Liver (tissue), 9 donors: ENCODE data around the gene GPR87. TPM values are rescaled to one million over a fixed set of nuclear protein-coding genes. Genes with fewer than 3 reads are reported as not detected.

Experiments used
- DNase-seq: peaks from one replicate; pipeline ENCODE4 v3.0.0-alpha.2; 2017; ENCODE audit warnings: low spot score
- H3K27ac ChIP-seq, 2 donors: one replicate each; pipeline ENCODE4 v1.7.0; 2013; ENCODE audit warnings: inconsistent platforms in 2 of 2, low read length in 2 of 2, control low read depth in 1 of 2, low read depth in 1 of 2, mild to moderate bottlenecking in 1 of 2
- H3K27me3 ChIP-seq, 4 donors: one replicate each; pipeline versions ENCODE4 v1.6.1 to v1.7.0; 2013; ENCODE audit warnings: low read length in 3 of 4, inconsistent platforms in 1 of 4, mild to moderate bottlenecking in 1 of 4, moderate library complexity in 1 of 4; ENCODE audit not compliant: control insufficient read depth in 4 of 4, insufficient read depth in 4 of 4
- H3K36me3 ChIP-seq, 4 donors: one replicate each; pipeline versions ENCODE4 v1.6.1 to v1.7.0; 2013; ENCODE audit warnings: low read length in 3 of 4, mild to moderate bottlenecking in 3 of 4, low read depth in 1 of 4, moderate library complexity in 1 of 4; ENCODE audit not compliant: control insufficient read depth in 4 of 4, insufficient read depth in 3 of 4
- H3K4me1 ChIP-seq, 4 donors: one replicate each; pipeline versions ENCODE4 v1.6.1 to v1.7.0; 2013; ENCODE audit warnings: low read length in 3 of 4, mild to moderate bottlenecking in 3 of 4, moderate library complexity in 1 of 4; ENCODE audit not compliant: control insufficient read depth in 4 of 4, insufficient read depth in 4 of 4
- H3K4me3 ChIP-seq, 3 donors: one replicate each; pipeline versions ENCODE4 v1.6.1 to v1.7.0; 2013; ENCODE audit warnings: low read length in 3 of 3, control low read depth in 1 of 3, low read depth in 1 of 3, mild to moderate bottlenecking in 1 of 3
- H3K9ac ChIP-seq, 2 donors: one replicate each; pipeline ENCODE4 v1.7.0; 2013; ENCODE audit warnings: low read length in 2 of 2, mild to moderate bottlenecking in 2 of 2, moderate library complexity in 2 of 2, control low read depth in 1 of 2, low read depth in 1 of 2
- H3K9me3 ChIP-seq, 4 donors: one replicate each; pipeline versions ENCODE4 v1.6.1 to v1.7.0; 2013; ENCODE audit warnings: low read length in 3 of 4; ENCODE audit not compliant: control insufficient read depth in 4 of 4
- EGR1 ChIP-seq, 2 donors: IDR thresholded peaks; 2 replicates each; pipeline ENCODE4 v1.6.1; 2016 to 2018; ENCODE audit warnings: antibody characterized with exemption in 2 of 2, low read depth in 2 of 2
- FOXA1 ChIP-seq: IDR thresholded peaks from 2 replicates; pipeline ENCODE4 v1.6.1; 2016; ENCODE audit warnings: antibody characterized with exemption
- FOXA2 ChIP-seq: IDR thresholded peaks from 2 replicates; pipeline ENCODE4 v1.6.1; 2016; ENCODE audit warnings: antibody characterized with exemption
- GABPA ChIP-seq, 2 donors: IDR thresholded peaks in 1 of 2; conservative IDR thresholded peaks in 1 of 2; 2 replicates each; pipeline ENCODE4 v1.6.1; 2016; ENCODE audit warnings: antibody characterized with exemption in 2 of 2, mild to moderate bottlenecking in 1 of 2, moderate library complexity in 1 of 2
- HNF4A ChIP-seq, 2 donors: conservative IDR thresholded peaks; 2 replicates each; pipeline ENCODE4 v1.6.1; 2016; ENCODE audit warnings: antibody characterized with exemption in 2 of 2, mild to moderate bottlenecking in 2 of 2
- HNF4G ChIP-seq: IDR thresholded peaks from 2 replicates; pipeline ENCODE4 v1.6.1; 2016; ENCODE audit warnings: antibody characterized with exemption
- JUND ChIP-seq, 2 donors: IDR thresholded peaks; 2 replicates each; pipeline ENCODE4 v1.6.1; 2016; ENCODE audit warnings: antibody characterized with exemption in 2 of 2
- NR2F2 ChIP-seq: IDR thresholded peaks from 2 replicates; pipeline ENCODE4 v1.6.1; 2016; ENCODE audit warnings: antibody characterized with exemption
- RAD21 ChIP-seq, 2 donors: IDR thresholded peaks; 2 replicates each; pipeline ENCODE4 v1.6.1; 2016; ENCODE audit warnings: antibody characterized with exemption in 2 of 2, mild to moderate bottlenecking in 2 of 2
- RXRA ChIP-seq, 2 donors: IDR thresholded peaks; 2 replicates each; pipeline ENCODE4 v1.6.1; 2017 to 2018; ENCODE audit warnings: antibody characterized with exemption in 2 of 2, mild to moderate bottlenecking in 1 of 2
- SP1 ChIP-seq: IDR thresholded peaks from 2 replicates; pipeline ENCODE4 v1.6.1; 2018; ENCODE audit warnings: antibody characterized with exemption, mild to moderate bottlenecking
- TAF1 ChIP-seq: conservative IDR thresholded peaks from 2 replicates; pipeline ENCODE4 v1.6.1; 2016; ENCODE audit warnings: antibody characterized with exemption, mild to moderate bottlenecking
- YY1 ChIP-seq: IDR thresholded peaks from 2 replicates; pipeline ENCODE4 v1.6.1; 2016; ENCODE audit warnings: antibody characterized with exemption, mild to moderate bottlenecking
- WGBS: extraction: QIAGEN DNeasy Blood & Tissue Kit; methylation state at CpG from one replicate; pipeline ENCODE4 v1.1.7; 2013; 5-methylcytosine and 5-hydroxymethylcytosine counted together
- polyA plus RNA-seq, 2 donors: library from polyadenylated mRNA; stranded (reverse) in 1 of 2; unstranded in 1 of 2; fragments of 200-250 nt in 1 of 2; fragments of >200 nt in 1 of 2; fragmentation: Nextera tagmentation in 1 of 2; extraction: Ambion mirVana in 1 of 2; gene quantifications; one replicate each; pipeline versions ENCODE4 v1.2.1 to v1.2.3, GENCODE V29; 2013 to 2015
- total RNA-seq, 2 donors: library from RNA; depleted of rRNA; stranded (reverse); fragments of >200 nt; gene quantifications; one replicate each; pipeline ENCODE4 v1.2.3, GENCODE V29; 2014
- TF ChIP-seq, protein P1 (sequence below): IDR thresholded peaks from 2 replicates; pipeline ENCODE4 v1.6.1; 2016; ENCODE audit warnings: antibody characterized with exemption
- TF ChIP-seq, protein P2 (sequence below): IDR thresholded peaks from 2 replicates; pipeline ENCODE4 v1.6.1; 2016; ENCODE audit warnings: antibody characterized with exemption, mild to moderate bottlenecking
- TF ChIP-seq, protein P3 (sequence below): IDR thresholded peaks from 2 replicates; pipeline ENCODE4 v1.6.1; 2016; ENCODE audit warnings: antibody characterized with exemption
- TF ChIP-seq, protein P4 (sequence below): fragments of 150-350 bp; IDR thresholded peaks from 2 replicates; pipeline ENCODE4 v1.5.1; 2017; ENCODE audit warnings: improper control_type of control experiment, low read depth, low read length; ENCODE audit not compliant: missing input control
- TF ChIP-seq, protein P5 (sequence below): IDR thresholded peaks from 2 replicates; pipeline ENCODE4 v1.6.1; 2016; ENCODE audit warnings: antibody characterized with exemption
- donor health status: healthy.
- donor health status: healthy.
- donor health status: healthy.
- donor health status: healthy.
- donor health status: healthy.

The GPR87 gene
- total and polyA plus RNA-seq, 4 donors: not detected

DNA sequence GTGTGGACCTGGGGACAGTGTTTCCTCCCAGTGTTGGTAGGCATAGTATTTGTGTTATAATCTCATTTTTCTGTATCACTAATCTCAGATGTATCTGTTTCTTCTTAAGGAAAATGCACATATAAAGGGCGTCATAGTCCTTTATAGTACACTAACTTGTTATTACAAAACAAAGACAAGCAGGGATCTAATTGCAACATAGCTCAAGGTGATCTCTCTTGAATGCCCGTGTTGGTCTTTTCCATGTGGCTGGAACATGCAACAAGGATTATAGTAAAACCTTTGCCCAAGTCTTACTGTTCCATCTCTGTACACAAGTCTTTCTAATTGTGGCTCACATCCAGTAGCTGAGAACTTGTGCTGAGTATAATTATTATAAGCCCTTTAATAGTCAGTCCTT lies 3.5 kb upstream of the GPR87 start:
- no peak for DNase-seq
- Histone ChIP-seq H3K36me3 (no peaks in the 10 kb centered on the region), H3K4me1 (no peaks in the 10 kb centered on the region), H3K4me3 (no peak overlapping the region), H3K27ac (no peak overlapping the region), H3K9ac (no peak overlapping the region), H3K9me3 (no peaks in the 10 kb centered on the region), H3K27me3 (no peaks in the 10 kb centered on the region)
- TF ChIP-seq GABPA (IDR thresholded peaks at IDR 0.05 in 1 of 2, conservative IDR thresholded peaks at IDR 0.05 in 1 of 2) (no peak), FOXA2 (no peak), HNF4A (conservative IDR thresholded peaks at IDR 0.05) (no peak), YY1 (no peak), EGR1 (IDR thresholded peaks at IDR 0.05; ENCODE audit: low read depth in 2 of 2) (no peak), TAF1 (no peak), SP1 (no peak), HNF4G (no peak), RAD21 (IDR thresholded peaks at IDR 0.05) (no peak), FOXA1 (no peak), NR2F2 (no peak), RXRA (IDR thresholded peaks at IDR 0.05) (no peak), JUND (IDR thresholded peaks at IDR 0.05) (no peak)
- TF ChIP-seq, protein P1, sequence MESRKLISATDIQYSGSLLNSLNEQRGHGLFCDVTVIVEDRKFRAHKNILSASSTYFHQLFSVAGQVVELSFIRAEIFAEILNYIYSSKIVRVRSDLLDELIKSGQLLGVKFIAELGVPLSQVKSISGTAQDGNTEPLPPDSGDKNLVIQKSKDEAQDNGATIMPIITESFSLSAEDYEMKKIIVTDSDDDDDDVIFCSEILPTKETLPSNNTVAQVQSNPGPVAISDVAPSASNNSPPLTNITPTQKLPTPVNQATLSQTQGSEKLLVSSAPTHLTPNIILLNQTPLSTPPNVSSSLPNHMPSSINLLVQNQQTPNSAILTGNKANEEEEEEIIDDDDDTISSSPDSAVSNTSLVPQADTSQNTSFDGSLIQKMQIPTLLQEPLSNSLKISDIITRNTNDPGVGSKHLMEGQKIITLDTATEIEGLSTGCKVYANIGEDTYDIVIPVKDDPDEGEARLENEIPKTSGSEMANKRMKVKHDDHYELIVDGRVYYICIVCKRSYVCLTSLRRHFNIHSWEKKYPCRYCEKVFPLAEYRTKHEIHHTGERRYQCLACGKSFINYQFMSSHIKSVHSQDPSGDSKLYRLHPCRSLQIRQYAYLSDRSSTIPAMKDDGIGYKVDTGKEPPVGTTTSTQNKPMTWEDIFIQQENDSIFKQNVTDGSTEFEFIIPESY: no peak
- TF ChIP-seq, protein P2, sequence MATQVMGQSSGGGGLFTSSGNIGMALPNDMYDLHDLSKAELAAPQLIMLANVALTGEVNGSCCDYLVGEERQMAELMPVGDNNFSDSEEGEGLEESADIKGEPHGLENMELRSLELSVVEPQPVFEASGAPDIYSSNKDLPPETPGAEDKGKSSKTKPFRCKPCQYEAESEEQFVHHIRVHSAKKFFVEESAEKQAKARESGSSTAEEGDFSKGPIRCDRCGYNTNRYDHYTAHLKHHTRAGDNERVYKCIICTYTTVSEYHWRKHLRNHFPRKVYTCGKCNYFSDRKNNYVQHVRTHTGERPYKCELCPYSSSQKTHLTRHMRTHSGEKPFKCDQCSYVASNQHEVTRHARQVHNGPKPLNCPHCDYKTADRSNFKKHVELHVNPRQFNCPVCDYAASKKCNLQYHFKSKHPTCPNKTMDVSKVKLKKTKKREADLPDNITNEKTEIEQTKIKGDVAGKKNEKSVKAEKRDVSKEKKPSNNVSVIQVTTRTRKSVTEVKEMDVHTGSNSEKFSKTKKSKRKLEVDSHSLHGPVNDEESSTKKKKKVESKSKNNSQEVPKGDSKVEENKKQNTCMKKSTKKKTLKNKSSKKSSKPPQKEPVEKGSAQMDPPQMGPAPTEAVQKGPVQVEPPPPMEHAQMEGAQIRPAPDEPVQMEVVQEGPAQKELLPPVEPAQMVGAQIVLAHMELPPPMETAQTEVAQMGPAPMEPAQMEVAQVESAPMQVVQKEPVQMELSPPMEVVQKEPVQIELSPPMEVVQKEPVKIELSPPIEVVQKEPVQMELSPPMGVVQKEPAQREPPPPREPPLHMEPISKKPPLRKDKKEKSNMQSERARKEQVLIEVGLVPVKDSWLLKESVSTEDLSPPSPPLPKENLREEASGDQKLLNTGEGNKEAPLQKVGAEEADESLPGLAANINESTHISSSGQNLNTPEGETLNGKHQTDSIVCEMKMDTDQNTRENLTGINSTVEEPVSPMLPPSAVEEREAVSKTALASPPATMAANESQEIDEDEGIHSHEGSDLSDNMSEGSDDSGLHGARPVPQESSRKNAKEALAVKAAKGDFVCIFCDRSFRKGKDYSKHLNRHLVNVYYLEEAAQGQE: no peak
- TF ChIP-seq, protein P3, sequence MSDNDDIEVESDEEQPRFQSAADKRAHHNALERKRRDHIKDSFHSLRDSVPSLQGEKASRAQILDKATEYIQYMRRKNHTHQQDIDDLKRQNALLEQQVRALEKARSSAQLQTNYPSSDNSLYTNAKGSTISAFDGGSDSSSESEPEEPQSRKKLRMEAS: no peak
- TF ChIP-seq, protein P4, sequence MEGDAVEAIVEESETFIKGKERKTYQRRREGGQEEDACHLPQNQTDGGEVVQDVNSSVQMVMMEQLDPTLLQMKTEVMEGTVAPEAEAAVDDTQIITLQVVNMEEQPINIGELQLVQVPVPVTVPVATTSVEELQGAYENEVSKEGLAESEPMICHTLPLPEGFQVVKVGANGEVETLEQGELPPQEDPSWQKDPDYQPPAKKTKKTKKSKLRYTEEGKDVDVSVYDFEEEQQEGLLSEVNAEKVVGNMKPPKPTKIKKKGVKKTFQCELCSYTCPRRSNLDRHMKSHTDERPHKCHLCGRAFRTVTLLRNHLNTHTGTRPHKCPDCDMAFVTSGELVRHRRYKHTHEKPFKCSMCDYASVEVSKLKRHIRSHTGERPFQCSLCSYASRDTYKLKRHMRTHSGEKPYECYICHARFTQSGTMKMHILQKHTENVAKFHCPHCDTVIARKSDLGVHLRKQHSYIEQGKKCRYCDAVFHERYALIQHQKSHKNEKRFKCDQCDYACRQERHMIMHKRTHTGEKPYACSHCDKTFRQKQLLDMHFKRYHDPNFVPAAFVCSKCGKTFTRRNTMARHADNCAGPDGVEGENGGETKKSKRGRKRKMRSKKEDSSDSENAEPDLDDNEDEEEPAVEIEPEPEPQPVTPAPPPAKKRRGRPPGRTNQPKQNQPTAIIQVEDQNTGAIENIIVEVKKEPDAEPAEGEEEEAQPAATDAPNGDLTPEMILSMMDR: no peak
- TF ChIP-seq, protein P5, sequence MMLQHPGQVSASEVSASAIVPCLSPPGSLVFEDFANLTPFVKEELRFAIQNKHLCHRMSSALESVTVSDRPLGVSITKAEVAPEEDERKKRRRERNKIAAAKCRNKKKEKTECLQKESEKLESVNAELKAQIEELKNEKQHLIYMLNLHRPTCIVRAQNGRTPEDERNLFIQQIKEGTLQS: no peak
- WGBS: 78% methylated on average over 2 of the region's 2 CpGs
